Fibroblast of the conjunctiva (primary cell): Measurements from ENCODE around the gene NNMT.
"Not testable (repeated sequence)": the region's sequence is repeated elsewhere in the genome, so short reads cannot be mapped to it uniquely, and the experiment has no call there.

ENCODE experiments used
- DNase-seq: peaks from one replicate; pipeline ENCODE4 v3.0.0-alpha.2; 2010; ENCODE audit warnings: low read depth

Gene NNMT

GRCh38 chr11:114310095-114310494 lies 13.9 kb downstream of the NNMT start:
- no peak for DNase-seq

DNA sequence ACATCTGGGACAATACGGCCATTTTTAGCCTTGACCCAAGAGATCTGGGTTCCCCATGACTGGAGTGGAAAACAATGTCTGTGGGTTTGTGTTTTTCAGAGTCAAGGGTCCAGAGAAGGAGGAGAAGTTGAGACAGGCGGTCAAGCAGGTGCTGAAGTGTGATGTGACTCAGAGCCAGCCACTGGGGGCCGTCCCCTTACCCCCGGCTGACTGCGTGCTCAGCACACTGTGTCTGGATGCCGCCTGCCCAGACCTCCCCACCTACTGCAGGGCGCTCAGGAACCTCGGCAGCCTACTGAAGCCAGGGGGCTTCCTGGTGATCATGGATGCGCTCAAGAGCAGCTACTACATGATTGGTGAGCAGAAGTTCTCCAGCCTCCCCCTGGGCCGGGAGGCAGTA lies 15.7 kb downstream of the NNMT start:
- no peak for DNase-seq

- no peak for DNase-seq
Observed at GRCh38 chr11:114314096-114314495, 17.9 kb downstream of the NNMT start.

DNA sequence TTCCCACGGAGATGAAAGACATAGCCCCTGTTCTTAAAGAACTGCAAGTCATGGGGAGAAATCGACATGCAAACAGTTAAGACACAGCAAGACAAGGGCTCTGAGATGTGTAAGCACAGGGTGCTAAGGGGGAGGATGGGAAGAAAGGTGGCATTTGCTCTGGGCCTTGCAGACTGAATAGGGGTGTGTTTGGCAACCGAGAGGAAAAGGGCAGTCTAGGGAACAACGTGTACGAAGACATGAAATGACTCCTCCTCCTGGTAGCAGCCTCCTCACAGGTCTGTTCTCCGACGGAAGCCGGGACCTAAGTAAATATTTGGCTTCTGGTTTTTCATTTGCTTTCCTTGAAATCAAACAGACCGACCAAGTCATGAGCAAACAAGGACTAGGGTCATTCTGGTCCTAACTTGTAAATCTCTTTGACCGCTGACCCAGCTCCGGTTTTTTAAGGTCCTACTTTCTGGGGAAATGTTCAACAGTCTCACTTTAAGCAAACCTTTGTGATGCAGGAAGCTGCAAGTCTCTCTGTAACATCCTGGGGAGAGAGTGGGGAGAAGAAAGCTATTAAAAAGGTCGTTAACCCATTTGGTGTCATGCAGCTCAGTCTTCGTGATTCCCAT lies 19.7 kb downstream of the NNMT start:
- DNase-seq: no peak

GRCh38 chr11:114316980-114317786 lies 21.0 kb downstream of the NNMT start:
- no peak for DNase-seq

DNA sequence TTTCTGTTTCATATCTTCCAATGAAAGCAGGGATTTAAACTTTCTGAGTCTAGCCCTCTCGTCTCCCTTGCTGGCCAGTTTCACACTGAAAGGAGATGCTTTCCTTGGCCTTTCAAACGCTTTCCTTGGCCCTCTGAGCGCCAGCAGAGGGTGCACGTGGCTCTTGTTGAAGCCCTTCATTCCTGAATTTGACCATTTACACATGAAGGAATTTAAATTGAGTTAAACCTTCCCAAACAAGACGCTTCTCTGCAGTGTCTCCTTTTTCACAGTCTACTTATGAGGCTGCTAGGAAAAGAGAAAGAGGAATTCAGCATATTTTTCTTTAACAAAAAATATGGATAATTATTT lies 21.6 kb downstream of the NNMT start:
- DNase-seq: peak; percentile 16

DNA sequence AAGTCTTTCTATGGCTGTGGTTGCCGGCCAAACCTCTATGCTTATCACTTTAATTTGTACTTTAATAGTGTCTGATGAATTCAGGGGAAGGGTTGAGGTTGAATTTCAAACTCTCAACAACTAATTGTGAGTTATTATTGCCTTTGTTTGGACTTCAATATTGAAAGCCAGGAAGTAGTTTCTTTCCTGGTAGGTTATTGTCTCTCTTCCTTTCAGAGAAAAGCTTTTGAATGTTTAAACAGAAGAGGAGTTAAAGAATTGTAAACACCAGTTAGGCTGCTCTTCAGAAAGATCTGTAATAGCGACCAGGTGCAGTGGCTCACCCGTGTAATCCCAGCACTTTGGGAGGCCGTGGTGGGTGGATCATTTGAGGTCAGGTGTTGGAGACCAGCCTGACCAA lies 22.2 kb downstream of the NNMT start:
- no peak for DNase-seq

DNA sequence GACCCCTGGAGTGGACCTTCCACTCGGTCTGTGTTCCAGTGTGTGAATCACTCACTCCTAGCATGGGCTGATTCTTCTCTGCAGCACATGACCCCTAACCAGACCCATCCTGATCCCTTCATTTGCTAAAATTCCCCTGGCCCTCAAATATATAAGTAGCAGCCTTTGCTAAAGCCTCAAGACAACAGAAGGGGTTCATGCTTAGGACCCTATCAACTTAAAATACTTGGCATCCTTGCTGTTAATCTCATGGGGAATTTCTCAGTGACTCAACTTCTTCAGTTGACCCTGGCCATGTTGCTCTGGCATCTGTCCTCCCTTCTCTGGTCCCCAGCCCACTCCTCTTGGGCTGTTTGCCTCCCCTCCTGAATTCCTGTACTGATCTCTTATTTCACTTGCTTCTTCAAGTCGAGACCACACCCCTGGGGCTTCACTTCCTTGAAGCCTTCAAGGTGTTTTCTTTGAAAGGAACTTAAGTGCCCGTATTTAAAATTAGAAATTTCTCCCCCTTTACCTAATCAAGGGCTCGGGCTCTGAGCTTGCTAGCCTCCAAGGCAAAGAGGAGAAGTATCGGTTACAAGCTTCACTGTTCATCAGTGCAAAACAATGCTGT lies 23.6 kb downstream of the NNMT start:
- DNase-seq: no peak

DNA sequence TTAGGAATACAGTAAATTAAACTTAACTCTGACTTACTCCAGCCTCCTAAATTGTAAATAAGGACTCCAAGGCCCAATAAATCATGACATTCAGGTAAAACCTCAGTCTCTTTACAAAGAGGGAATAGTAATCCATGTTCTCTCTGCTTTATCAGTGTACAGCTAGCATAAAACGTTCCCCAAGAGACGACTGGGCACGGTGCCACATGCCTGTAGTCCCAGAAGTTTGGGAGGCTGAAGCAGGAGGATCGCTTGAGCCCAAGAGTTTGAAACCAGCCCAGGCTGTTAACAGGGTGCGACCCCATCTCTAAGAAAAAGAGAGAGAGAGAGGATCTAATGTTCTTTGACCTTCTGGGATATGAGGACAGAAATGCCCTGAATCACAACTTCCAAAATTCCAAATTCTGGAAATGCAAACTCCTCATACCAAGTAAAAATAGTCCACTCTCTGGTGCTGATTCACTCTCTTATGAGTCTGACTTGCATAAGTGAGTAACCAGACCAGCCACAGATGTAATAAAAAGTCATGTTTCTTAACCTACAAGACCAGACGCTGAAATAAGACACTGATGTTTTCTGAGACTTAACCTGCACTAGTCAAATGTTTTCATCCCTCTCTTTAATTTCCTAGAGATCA lies 25.5 kb downstream of the NNMT start:
- peak; percentile 48 for DNase-seq

DNA sequence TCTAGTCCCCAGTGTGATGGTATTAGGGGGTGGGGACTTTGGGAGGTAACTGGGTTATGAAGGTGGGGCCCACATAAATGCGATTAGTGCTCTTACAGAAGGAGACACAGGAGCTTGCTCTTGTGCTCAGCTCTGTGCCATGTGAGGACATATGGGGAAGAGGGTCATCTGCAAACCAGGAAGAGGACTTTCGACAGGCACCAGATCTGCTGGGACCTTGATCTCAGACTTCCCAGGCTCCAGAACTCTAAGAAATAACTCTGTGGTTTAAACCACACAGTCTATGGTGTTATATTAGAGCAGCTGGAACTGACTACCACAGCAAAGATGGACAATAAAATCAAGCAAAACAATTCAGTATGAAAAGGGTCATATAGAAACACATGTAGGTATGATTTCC lies 26.7 kb downstream of the NNMT start:
- no peak for DNase-seq

DNA sequence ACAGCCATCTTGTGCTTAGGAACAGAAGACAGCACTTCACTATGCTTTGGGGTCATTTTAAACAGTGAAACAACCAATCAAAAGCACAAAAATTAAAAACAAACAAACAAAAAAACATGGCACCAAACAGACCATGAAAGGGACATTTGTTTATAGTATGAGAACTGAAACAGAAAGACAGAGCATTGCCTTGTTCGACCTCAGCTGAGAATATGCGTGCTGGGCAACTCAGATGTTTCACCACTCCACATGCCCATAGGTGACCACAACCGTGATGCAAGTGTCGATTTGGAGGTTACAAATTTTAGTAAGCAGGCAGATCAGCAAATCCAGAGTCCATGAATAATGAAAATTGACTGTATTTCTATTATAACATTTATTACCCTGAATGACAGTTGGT lies 30.0 kb downstream of the NNMT start:
- no peak for DNase-seq

- DNase-seq: no peak
Observed at GRCh38 chr11:114326776-114327175, 30.6 kb downstream of the NNMT start.

- no peak for DNase-seq
Observed at GRCh38 chr11:114330373-114330772, 34.2 kb downstream of the NNMT start.

DNA sequence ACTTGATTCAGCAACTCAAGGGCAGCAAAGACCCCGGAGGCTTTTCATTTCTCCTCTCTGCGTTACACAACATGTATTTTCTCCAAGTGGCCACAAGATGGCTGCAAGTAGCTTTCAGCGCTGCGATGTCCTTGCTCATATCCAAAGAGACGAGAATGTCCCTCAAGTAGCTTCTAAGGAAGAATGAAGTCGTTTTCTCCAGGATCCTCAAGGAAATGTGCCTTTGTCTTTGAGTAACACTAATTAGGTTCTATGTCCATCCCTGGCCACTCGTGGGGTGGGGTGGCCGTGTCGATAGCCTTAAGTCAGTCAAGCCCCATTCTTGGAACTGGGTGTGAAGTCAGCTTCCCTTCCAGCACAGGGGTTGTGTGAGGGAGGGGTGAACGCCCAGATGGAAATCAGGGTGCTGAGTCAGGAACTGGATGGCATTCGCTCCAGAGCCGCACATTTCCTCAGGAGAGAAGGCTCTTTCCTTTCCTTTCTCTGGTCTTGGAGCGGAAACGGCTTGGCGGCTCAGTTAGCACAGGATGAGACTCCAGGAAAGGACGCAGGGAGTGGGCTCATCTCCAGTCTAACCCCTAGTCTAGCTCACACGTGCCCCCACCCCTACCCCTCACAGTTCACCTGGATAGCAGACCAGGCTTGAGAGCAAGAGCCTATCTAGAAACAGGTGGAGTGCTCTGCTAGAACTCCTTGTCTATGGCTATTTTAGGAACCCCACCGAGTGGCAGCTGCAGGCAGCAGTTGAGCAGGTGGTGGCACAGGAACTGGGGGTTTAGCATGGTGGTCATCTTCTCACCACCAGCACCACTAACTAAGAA lies 44.3 kb downstream of the NNMT start:
- peak; percentile 70 for DNase-seq

GRCh38 chr11:114341667-114342066 lies 45.5 kb downstream of the NNMT start:
- not testable (repeated sequence) for DNase-seq

DNA sequence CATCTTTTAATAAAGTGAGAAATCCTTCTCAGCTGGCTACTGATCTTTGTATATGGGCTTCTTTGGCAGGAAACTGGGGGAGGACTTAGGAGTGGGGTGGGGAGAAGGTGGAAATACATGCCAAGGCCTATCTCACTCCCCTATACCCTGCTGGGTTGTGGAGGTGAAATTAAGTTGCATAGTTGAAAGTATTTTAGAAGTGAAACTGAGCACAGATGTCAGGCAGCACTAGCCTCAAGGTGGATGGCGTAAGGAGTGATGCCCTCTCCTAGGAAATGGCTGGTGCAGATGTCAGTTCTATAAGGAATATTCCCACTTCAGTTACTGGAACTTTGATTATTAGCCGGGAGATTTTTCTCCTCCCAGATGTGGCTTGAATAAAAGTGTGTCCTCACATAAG lies 46.3 kb downstream of the NNMT start:
- DNase-seq: no peak

- DNase-seq: no peak
Observed at GRCh38 chr11:114343020-114343419, 46.8 kb downstream of the NNMT start.

DNA sequence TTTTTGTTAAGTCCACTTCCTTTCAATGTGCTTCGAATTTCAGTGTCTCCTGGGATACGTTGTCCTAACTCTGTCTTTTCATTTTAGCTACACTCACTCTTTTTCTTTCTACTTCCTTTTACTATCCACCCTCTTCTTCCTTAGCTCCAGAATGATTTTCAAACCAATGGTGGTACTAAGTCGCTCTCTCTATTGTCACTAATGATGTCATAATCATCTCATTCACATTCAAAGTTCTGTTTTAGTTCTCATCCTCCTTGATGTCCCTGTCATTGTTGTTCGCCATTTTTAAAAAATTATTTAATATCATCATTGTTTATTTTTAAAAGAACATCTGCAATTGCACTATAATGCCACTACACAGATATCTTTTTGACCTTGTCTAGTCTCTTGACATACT lies 47.3 kb downstream of the NNMT start:
- no peak for DNase-seq

GRCh38 chr11:114344494-114344893 lies 48.3 kb downstream of the NNMT start:
- DNase-seq: no peak

DNA sequence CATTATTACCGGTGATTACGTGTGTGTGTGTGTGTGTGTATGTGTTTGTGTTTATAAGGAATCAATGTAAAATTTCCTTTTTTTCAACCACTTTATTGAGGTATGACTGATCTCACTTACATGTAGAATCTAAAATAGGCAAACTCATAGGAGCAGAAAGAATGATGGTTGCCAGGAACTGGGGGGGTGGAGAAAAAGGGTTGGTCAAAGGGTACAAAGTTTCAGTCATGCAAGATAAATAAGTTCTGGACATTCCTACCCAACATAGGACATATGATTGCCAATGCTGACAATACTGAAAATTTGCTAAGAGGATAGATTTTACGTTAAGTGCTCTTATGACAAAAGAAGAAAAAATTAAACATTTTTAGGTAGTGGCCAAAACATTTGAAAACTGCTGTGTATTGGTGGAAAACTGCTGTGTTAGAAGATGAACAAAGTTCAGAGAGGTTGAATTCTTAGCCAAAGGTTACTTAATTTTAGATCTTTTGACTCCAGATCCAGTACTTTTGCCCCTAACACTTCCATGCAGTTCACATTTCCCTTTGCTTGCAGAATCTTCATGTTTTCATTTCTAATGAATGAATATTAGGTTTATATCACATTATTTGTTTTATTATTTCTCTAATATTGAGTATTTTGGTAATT lies 49.5 kb downstream of the NNMT start:
- DNase-seq: no peak

- no peak for DNase-seq
Observed at GRCh38 chr11:114346709-114347141, 50.5 kb downstream of the NNMT start.
